Activated CD4-positive, alpha-beta T cell treated with anti-CD3 and anti-CD28 coated beads, Interleukin-2, amount 50 U/mL, for 16 hours (primary cell): Measurements from ENCODE around the gene FUNDC1.

Experiments used
- DNase-seq: peaks from one replicate; pipeline ENCODE4 v3.0.0-alpha.2; 2020

The FUNDC1 gene

GRCh38 chrX:44474410-44474809 lies 68.2 kb downstream of the FUNDC1 start:
- no peak for DNase-seq
